GM19193 (cell line): Measurements from ENCODE around the gene ZNF862.

ENCODE experiments used
- POLR2A ChIP-seq: IDR thresholded peaks from 4 replicates; pipeline ENCODE4 v1.6.1; 2011; ENCODE audit not compliant: insufficient read depth, insufficient read length; ENCODE audit errors: extremely low read depth

The ZNF862 gene

DNA sequence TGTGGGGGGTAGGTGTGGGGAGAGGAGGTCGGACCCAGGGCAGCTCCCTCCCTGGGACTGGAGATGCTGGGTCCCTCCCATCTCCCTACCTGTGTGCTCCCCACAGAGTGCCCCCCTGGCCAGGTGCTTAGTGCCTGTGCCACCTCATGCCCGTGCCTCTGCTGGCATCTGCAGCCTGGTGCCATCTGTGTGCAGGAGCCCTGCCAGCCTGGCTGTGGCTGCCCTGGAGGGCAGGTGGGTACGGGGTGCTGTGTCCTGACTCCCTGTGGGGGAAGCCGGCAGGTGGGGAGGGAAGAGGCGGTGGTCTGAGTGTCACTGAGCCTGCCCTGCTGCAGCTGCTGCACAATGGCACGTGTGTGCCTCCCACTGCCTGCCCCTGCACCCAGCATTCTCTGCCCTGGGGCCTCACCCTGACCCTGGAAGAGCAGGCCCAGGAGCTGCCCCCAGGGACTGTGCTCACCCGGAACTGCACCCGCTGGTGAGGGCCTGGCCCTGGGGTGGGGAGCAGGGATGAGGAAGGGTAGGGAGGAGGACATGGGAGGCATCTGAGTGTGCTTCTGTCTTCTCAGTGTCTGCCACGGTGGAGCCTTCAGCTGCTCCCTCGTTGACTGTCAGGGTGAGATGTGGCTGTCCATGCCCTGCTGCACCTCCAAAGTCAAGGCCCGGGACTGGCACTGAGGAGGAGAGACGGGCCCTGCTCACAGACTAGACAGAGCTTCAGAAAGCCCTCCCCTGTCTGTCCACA, 11.7 kb upstream of the ZNF862 start:
- no peak for TF ChIP-seq POLR2A

DNA sequence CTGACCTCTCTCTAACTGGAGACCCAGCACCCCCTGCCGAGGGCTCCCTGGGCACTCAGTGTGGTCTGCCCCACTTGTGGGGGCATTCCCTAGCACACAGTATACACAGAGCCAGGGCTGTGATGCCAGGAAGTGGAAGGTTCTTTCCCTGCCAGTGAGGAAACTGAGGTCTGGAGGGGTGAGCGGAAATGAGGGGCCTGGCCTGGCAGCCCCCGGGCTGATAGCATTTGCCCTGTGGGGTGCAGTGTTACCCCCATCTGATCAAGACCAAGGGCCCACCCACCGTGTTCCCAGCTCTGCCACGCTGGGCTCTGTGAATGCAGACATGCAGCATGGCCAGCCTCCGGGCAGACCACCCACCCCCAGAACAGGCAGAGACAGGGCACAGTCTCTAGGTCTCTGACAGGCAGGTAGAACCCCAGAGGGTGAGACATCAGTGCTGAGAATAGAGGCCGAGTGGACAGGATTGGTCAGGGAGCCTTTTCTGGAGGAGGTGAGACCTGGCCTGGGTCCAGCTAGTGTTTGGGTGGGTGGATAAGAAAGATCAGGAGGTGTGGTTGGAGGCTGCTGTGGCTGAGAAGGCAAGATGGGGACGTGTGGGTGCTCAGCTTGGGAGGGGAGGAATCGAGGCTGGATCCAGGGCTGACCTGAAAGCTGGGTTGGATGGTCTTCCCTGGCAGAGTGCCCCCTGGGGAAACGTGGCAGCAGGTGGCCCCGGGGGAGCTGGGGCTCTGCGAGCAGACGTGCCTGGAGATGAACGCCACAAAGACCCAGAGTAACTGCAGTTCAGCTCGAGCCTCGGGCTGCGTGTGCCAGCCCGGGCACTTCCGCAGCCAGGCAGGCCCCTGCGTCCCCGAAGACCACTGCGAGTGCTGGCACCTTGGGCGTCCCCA, 10.8 kb upstream of the ZNF862 start:
- no peak for TF ChIP-seq POLR2A

DNA sequence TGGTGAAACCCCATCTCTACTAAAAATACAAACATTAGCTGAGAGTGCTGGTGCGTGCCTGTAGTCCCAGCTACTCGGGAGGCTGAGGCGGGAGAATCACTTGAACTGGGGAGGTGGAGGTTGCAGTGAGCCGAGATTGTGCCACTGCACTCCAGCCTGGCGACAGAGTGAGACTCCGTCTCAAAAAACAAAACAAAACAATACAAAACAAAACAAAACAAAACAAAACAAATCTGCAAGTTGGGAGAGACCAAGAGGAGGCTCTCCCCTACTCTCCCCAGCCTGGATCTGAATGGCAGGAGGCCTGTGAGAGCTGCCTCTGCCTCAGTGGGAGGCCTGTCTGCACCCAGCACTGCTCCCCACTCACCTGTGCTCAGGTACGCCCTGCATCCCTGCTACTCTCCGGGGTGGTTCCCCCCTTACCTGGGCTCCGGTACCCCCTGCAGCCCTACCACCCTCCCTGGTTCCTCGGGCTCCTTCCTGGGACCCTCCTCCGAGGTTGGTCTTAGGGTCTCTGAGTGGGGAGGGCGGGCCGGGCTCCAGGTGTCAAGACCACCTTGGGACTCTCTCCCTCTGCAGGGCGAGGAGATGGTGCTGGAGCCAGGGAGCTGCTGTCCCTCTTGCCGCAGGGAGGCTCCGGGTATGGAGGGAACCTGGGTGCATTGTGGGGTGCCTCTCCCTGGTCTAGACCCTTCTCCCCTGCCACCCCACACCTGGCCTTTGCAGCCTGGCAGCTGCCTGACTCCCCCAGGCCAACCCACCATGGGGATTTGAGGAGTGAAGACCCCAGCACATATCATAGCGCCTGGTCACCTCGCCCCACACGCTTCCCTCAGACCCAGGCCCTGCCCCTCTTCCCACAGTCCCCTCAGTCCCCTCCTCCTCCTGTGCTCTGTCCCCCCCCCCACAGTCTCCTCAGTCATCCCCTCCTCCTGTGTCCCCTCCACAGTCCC, 9.5 kb upstream of the ZNF862 start:
- no peak for TF ChIP-seq POLR2A

DNA sequence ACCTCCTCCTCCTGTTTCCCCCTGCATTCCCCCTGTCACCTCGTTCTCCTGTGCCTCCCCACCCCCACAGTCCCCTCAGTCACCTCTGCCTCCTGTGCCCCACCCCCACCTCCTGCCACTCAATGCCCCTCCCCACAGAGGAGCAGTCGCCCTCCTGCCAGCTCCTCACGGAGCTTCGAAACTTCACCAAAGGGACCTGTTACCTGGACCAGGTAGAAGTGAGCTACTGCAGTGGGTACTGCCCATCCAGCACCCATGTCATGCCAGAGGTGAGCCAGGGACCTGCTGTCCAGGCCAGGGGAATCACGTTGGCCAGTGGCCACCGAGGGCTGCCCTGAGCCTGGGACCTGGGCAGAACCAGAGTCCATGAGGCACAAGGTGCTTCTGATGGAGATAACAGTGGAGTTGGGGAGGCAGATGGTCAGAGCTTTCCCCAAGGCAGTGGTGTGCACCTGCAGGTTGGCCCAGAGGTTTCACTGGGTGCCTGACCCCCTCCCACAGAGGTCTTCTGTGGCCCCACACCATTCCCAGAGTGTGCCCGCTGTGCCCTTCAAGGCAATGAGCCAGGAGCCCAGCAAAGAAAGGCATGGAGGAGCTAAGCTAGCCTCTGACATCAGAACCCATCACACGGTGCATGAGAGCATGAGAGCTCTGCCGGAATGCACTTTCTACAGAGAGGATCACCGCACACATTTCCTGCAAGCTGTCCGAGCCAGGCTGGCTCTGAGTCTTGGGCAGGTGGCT, 7.0 kb upstream of the ZNF862 start:
- TF ChIP-seq POLR2A: no peak

DNA sequence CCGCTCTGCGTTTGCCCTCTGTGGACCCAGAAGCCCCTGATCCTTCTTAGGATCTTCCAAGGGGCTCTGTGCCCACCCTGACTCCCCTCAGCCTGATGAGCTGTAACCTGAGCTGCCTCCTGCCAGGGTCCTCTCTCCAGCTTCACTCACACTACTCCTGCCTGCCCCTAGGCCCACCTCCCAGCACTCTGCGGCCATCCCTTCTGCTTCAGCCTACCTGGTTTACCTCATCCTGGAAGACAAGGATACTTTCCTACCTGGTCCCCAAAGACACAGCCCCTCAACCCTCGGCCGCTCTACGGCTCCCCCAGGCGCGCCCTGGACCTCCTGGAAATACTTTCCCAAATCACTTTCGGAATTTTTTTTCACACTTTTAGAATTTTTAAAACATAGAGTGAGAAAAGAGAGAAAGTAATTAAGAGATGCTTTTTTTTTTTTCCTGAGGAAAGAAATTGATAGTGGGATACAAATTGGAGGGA, 6.4 kb upstream of the ZNF862 start:
- no peak for TF ChIP-seq POLR2A

DNA sequence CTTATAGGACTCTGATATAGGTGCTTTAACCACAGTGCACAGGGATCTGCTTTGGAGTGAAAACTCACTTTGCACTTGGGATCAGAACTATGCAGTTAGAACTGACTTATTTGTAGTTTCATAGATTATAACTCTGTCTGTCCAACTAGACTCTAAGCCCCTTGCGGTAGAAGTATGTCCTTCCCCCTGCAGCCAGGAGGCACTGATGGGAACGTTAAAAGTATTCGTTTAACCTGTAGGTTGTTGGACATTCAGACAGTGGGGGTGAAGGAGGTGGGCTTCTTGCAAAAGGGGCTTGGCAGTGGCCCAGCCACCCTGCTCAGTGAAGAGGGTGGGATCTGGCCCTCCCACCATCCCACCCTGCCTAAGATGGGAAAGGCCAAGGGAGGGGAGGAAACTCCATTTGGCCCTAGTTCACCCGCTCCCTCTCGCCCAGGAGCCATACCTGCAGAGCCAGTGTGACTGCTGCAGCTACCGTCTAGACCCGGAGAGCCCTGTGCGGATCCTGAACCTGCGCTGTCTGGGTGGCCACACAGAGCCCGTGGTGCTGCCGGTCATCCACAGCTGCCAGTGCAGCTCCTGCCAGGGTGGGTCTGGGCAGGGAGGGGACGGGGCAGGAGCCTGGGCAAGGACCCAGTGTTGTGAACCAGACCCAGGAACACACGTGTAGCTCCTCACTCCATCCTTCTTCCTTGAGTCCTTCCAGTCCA, 5.7 kb upstream of the ZNF862 start:
- no peak for TF ChIP-seq POLR2A

DNA sequence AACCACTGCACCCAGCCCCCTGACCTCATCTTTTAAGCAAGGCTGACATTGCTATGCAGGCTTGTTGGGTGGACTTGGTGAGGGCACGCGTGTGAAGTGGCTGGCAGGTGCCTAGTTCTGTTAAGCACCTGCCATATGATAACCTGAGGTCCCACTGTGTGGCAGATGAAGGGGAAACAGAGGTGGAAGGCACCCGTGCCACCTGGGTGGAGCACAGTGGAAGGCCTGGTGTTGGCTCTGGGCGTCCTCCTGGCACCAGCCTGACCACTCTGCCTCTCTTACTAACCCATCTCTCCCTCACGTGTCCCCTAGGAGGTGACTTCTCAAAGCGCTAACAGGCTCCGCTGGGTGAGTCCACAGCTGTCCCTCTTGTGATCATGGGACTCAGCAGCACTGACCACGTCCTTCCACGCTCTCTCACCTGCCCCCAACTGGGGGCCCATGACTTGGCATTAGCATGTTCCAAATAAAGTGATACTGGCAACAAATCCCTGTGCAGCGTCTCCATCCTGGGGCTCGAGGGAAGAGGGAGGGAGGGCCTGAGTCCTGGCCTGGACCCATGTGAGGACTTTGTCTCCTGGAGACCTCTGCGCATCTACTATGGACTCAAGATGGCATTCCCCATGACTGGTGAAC, 4.6 kb upstream of the ZNF862 start:
- TF ChIP-seq POLR2A: no peak

DNA sequence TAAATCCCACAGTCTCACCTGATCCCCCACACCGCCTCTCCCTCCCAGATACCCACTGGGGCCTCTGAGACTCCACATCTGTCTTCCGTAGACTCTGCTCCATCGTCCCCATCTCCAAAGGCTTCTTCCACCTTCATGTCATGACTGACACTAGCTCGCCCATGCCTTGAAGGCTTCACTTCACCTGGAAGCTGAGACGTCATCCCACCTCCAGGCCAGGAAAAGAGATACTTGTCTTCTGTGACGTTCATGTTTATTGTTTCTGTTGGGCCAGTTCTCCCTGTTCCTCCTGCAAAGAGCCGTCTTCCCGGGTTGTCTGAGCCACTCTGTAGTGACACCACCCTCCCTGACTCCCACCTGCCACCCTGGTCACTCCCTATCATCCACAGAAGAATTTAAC, 3.6 kb upstream of the ZNF862 start:
- no peak for TF ChIP-seq POLR2A

DNA sequence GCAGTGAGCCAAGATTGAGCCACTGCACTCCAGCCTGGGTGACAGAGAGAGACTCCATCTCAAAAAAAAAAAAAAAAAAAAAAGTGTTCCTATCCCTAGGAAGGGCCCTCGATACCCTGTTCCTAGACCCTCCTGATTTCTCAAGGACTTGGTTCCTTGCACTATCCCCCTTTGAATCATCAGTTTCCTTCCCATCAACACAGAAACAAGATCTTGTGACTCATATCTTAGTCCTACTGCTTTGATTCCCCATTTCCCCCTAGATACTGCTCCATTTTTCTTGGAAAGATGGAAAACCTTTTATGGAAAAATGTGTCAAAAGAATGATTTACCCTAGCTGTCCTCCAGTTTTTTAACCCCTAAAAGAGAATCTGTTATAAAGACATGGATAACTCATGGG, 1.7 kb upstream of the ZNF862 start:
- TF ChIP-seq POLR2A: no peak

DNA sequence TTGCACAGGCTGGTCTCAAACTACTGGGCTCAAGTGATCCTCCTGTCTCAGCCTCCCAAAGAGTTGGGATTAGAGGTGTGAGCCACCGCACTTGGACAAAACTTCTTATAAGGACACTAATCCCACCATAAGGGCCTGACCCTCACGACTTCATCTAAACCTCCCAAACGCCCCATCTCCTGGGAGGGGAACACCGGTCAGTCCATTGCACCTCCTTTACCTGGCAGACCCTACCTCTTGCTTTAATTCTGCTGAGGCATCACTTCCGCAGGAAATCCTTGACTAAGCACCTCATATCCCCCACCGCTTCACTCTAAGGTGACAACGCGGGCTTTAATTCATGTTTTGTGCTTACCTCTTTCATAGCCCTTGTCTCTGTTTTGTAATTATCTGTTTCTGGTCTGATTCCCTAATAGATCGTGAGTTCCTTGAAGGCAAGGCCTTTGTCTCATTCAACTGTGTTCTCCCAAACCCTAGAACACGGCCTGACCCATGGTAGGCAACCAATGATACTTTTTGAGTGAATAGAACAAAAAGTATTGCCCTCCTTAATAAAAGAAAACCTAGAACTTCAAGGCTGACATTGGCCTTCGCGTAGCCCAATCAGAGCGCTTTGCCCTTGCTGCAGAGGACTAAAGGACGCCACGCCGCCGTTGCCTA, 481 bp upstream of the ZNF862 start:
- TF ChIP-seq POLR2A: no peak

DNA sequence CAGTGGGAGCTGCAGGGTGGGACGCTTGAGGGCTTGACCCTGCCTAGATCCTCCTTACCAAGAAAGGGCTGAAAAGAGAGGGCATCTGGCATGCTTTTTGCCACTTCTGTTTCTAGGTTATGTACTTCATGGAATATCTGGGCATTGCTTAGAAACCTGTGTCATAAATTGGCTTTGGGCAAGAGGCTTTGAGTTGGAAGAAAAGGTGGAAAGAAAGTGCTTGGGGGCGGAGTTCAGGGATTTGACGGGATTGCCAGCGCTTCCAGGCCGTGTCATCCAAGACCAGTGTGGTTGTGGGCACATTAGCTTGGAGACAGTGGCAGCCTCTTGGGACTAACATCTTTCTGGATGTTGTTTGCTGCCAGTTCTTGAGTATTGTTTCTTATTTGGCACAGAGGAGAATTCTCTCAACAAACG, 825 bp downstream of the ZNF862 start:
- TF ChIP-seq POLR2A: no peak

DNA sequence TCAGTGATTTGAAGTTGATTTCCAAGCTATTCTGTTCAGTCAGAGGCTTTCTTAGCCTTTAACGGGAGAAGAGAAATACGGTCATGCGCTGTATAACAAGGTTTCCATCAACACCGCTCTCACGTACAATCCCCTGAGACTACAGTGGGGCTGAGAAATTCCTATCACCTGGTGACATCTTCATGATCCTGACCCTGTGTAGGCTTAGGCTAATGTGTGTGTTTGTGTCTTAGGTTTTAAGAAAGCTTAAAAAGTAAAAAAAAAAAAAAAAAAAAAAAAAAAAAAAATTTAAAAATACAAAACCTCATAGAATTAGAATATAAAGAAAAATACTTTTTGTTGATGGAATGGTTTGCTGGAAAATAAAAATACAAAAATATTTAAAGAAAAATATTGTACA, 1.8 kb downstream of the ZNF862 start:
- no peak for TF ChIP-seq POLR2A

DNA sequence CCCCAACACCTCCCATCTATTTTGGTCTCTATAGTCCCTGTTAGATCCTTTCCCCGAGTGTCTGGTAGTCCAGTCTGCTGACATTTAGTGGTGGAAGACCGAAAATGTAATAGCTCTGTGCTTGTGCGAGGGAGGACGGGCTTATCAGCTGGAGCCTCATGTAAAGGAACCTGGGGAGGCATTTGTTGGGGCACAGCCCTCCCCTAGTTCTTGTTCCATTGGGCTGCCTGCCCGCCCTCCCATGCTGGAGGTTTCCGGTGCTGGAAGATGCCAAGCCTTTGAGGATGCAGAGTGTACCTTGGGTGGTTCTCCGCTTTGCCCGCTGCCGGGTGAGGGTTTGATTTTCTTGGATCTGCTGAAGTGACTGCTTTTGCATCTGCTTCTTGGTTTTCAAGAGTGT, 5.4 kb downstream of the ZNF862 start:
- TF ChIP-seq POLR2A: no peak
